Measurements from ENCODE around the gene CD19.
"Not testable (repeated sequence)": the region's sequence is repeated elsewhere in the genome, so short reads cannot be mapped to it uniquely, and the experiment has no call there.

- TF ChIP-seq CTCF, POLR2A (IDR thresholded peaks at IDR 0.05): not testable (repeated sequence)
Measured at GRCh38 chr16:28926284-28926683, 5.5 kb upstream of the CD19 start.

Data from adrenal gland (tissue), 5 donors.